ENCODE results near the gene SNCB. TPM values are rescaled to one million over a fixed set of nuclear protein-coding genes. Genes with fewer than 3 reads are reported as not detected.

SNCB gene
- total RNA-seq, 2 donors from 2014 or later, result not detected

Small RNA genes within 50 kb of the gene (microRNA-seq; reads per million reads assigned to microRNA genes)
- not detected for gene MIR4281

Other genes starting within 250 kb of the SNCB start
- gene NOP16, start 241.9 kb downstream of the SNCB start, total RNA-seq, result 10 to 100 TPM; 17.1 to 45.7 TPM
- 100 to 1,000 TPM; 173 to 227 TPM for gene HIGD2A, start 241.8 kb downstream of the SNCB start, total RNA-seq
- 100 to 1,000 TPM; 181 to 263 TPM for gene CLTB, start 214.0 kb downstream of the SNCB start, total RNA-seq
- gene FAF2, start 182.1 kb downstream of the SNCB start, total RNA-seq, result 10 to 100 TPM; 36.0 to 37.0 TPM
- 10 to 100 TPM; 58.2 to 67.5 TPM for gene RNF44, start 93.1 kb downstream of the SNCB start, total RNA-seq
- 10 to 100 TPM; 42.8 to 60.2 TPM for gene CDHR2, start 81.2 kb downstream of the SNCB start, total RNA-seq
- 1 to 10 TPM; 2.1 to 3.1 TPM for gene GPRIN1, start 20.4 kb downstream of the SNCB start, total RNA-seq
- gene EIF4E1B, start 141 bp upstream of the SNCB start, total RNA-seq, result not detected
- gene TSPAN17, start 16.9 kb upstream of the SNCB start, total RNA-seq, result 10 to 100 TPM; 30.5 to 36.1 TPM
- gene UNC5A, start 180.0 kb upstream of the SNCB start, total RNA-seq, result not detected

All from colonic mucosa (tissue), 2 donors.